DOHH2 (cell line): ENCODE results near the gene TXNRD2.

Experiments used
- H3F3A ChIP-seq: fragments of 200-600 bp; sonication (generic), shearing (Covaris generic); 2 replicates; pipeline ENCODE4 v1.6.0; 2016; ENCODE audit warnings: antibody characterized with exemption, mild to moderate bottlenecking; ENCODE audit not compliant: control insufficient read depth, insufficient read depth
- H3K27ac ChIP-seq: fragments of 200-600 bp; sonication (generic); 2 replicates; pipeline ENCODE4 v1.5.1; 2014; ENCODE audit warnings: low read depth, mild to moderate bottlenecking, low read length, moderate library complexity
- H3K27me3 ChIP-seq: fragments of 200-600 bp; sonication (generic); 2 replicates; pipeline ENCODE4 v1.6.1; 2014; ENCODE audit warnings: mild to moderate bottlenecking, low read length, mixed read lengths; ENCODE audit not compliant: control insufficient read depth
- H3K36me3 ChIP-seq: fragments of 200-600 bp; sonication (generic); 2 replicates; pipeline ENCODE4 v1.6.1; 2014; ENCODE audit warnings: mild to moderate bottlenecking, low read length, moderate library complexity, mixed read lengths; ENCODE audit not compliant: control insufficient read depth
- H3K4me1 ChIP-seq: fragments of 200-600 bp; sonication (generic); 2 replicates; pipeline ENCODE4 v1.6.1; 2014; ENCODE audit warnings: mild to moderate bottlenecking, low read length, mixed read lengths; ENCODE audit not compliant: control insufficient read depth
- H3K4me2 ChIP-seq: fragments of 200-600 bp; sonication (generic); 2 replicates; pipeline ENCODE4 v1.6.0; 2014; ENCODE audit warnings: mild to moderate bottlenecking, low read length, moderate library complexity
- H3K4me3 ChIP-seq: fragments of 200-600 bp; sonication (generic); 2 replicates; pipeline ENCODE4 v1.5.1; 2014; ENCODE audit warnings: mild to moderate bottlenecking, low read length, mixed read lengths
- H3K79me2 ChIP-seq: fragments of 200-600 bp; sonication (generic); 2 replicates; pipeline ENCODE4 v1.6.1; 2014; ENCODE audit warnings: mild to moderate bottlenecking, low read length, mixed read lengths; ENCODE audit not compliant: control insufficient read depth
- H3K9me2 ChIP-seq: fragments of 200-600 bp; sonication (generic); replicated peaks from 2 replicates; pipeline ENCODE4 v1.6.1; 2014; ENCODE audit warnings: mild to moderate bottlenecking, low read length, mixed read lengths; ENCODE audit not compliant: control insufficient read depth
- H3K9me3 ChIP-seq: fragments of 200-600 bp; sonication (generic); 2 replicates; pipeline ENCODE4 v1.6.1; 2014; ENCODE audit warnings: antibody characterized with exemption, low read length, mixed read lengths; ENCODE audit not compliant: control insufficient read depth, insufficient read depth
- H4K20me1 ChIP-seq: fragments of 200-600 bp; sonication (generic); 2 replicates; pipeline ENCODE4 v1.6.0; 2014; ENCODE audit warnings: low read depth, mild to moderate bottlenecking, antibody characterized with exemption, low read length, moderate library complexity; ENCODE audit not compliant: control insufficient read depth, insufficient read depth
- CTCF ChIP-seq: fragments of 200-600 bp; sonication (generic); IDR thresholded peaks from one replicate; pipeline ENCODE4 v1.5.1; 2014; ENCODE audit warnings: antibody characterized with exemption, mild to moderate bottlenecking, low read depth, low read length; ENCODE audit not compliant: poor library complexity, severe bottlenecking
- EZH2phosphoT487 ChIP-seq: fragments of 200-600 bp; sonication (generic); IDR thresholded peaks from 2 replicates; pipeline ENCODE4 v1.6.1; 2017; ENCODE audit warnings: borderline replicate concordance, mild to moderate bottlenecking, antibody characterized with exemption, low read length, moderate library complexity, mixed read lengths

The TXNRD2 gene

GRCh38 chr22:19904935-19905334 is 36.7 kb downstream of the TXNRD2 start:
- Histone ChIP-seq H3K36me3 (no peaks in the 10 kb centered on the region), H3K27me3 (no peaks in the 10 kb centered on the region), H3K9me3 (no peaks in the 10 kb centered on the region), H3K4me1 (peaks cover 19% of the 10 kb centered on the region), H4K20me1 (no peaks in the 10 kb centered on the region), H3K27ac (no peak overlapping the region), H3K4me3 (no peak overlapping the region), H3K9me2 (no peaks in the 10 kb centered on the region), H3F3A (0 out of 2 replicates have a peak, but pooled peaks cover 5% of the 10 kb centered on the region), H3K79me2 (no peaks in the 10 kb centered on the region), H3K4me2 (no peak overlapping the region)
- TF ChIP-seq CTCF: no peak
- TF ChIP-seq EZH2phosphoT487: no peak

DNA sequence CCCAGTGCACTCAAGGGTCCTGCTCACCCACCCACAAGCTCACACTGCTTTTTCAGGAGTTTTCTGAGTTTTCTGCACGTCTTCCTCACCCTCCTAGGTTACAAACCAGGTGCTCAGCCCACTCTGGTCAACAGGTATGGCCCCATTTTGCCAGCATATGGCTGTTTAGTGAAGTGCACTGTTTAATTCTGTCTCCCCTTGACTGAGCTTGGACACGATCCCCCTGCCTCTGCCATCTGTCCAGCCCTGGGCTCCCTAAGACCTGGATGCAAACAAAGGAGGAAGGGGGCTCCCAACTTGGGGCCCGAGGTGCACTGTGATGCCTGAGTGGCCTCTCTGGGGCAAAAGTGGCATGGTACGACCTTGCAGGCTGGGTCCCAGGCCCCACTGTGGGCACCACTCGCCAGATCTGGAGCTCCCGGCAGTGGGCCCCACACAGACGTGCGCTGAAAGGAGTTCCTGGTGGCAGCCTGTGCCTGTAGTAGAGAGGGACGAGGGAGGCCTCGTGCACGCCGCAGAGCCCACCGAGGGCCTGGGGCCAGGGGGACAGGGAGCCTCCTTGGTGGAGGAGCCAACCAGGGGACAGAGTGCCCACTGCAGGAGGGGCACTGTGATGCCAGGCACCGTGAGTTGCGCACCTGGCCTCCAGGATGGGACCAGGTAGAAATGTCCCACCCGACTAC is 37.3 kb downstream of the TXNRD2 start:
- Histone ChIP-seq H3K9me3 (no peaks in the 10 kb centered on the region), H3K27ac (no peak overlapping the region), H3K36me3 (no peaks in the 10 kb centered on the region), H3K9me2 (no peaks in the 10 kb centered on the region), H3K4me2 (no peak overlapping the region), H3K27me3 (no peaks in the 10 kb centered on the region), H3K4me3 (no peak overlapping the region), H3K4me1 (peaks cover 16% of the 10 kb centered on the region), H4K20me1 (no peaks in the 10 kb centered on the region), H3K79me2 (no peaks in the 10 kb centered on the region), H3F3A (0 out of 2 replicates have a peak, but pooled peaks cover 5% of the 10 kb centered on the region)
- no peak for TF ChIP-seq CTCF
- TF ChIP-seq EZH2phosphoT487: no peak

DNA sequence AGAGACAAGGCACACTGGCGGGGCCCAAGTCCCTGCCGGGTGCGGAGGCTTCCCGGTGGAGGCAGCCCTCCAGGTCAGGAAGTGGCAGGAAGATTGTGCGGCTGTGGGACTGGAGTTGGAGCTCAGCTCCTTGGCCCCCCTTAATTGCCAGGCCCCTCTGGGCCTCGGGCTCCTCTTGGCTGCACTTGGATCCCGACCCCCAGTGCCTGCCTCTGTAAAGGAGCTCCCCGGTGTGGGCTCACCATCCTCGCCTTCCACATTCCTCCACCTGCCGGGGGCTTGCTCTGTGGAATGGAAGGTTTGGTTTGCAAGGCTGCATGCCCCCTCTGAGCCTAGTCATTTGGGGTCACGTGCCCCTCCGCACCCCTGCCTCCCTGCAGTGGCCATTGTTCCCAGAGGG is 38.1 kb downstream of the TXNRD2 start:
- Histone ChIP-seq H3K9me3 (no peaks in the 10 kb centered on the region), H3K4me2 (no peak overlapping the region), H3K9me2 (no peaks in the 10 kb centered on the region), H3K4me3 (no peak overlapping the region), H3K4me1 (peaks cover 16% of the 10 kb centered on the region), H3K36me3 (no peaks in the 10 kb centered on the region), H3K27me3 (no peaks in the 10 kb centered on the region), H3K79me2 (no peaks in the 10 kb centered on the region), H3K27ac (no peak overlapping the region), H4K20me1 (no peaks in the 10 kb centered on the region), H3F3A (0 out of 2 replicates have a peak, but pooled peaks cover 5% of the 10 kb centered on the region)
- TF ChIP-seq CTCF (no peak), EZH2phosphoT487 (no peak)
